Measurements from ENCODE around the gene DUS3L.
A peak's percentile ranks its signal among the peaks of the same experiment; 100 is the strongest.

The DUS3L gene

GRCh38 chr19:5822181-5822844 lies 31.4 kb upstream of the DUS3L start:
- no peak for DNase-seq

- DNase-seq = no peak
These were observed 30.7 kb upstream of the DUS3L start for GRCh38 chr19:5821521-5822180.

GRCh38 chr19:5820785-5821184 lies 29.8 kb upstream of the DUS3L start:
- DNase-seq = no peak

- no peak for DNase-seq
These were observed 27.6 kb upstream of the DUS3L start for GRCh38 chr19:5818594-5818993.

- no peak for DNase-seq
These were observed 26.3 kb upstream of the DUS3L start for GRCh38 chr19:5817218-5817617.

- no peak for DNase-seq
These were observed 23.9 kb upstream of the DUS3L start for GRCh38 chr19:5814852-5815246.

GRCh38 chr19:5814123-5814851 lies 23.3 kb upstream of the DUS3L start:
- no peak for DNase-seq

GRCh38 chr19:5811117-5811516 lies 20.2 kb upstream of the DUS3L start:
- DNase-seq = no peak

GRCh38 chr19:5809469-5809868 lies 18.5 kb upstream of the DUS3L start:
- no peak for DNase-seq

GRCh38 chr19:5809053-5809452 lies 18.1 kb upstream of the DUS3L start:
- DNase-seq = no peak

GRCh38 chr19:5808120-5808816 lies 17.3 kb upstream of the DUS3L start:
- no peak for DNase-seq

- no peak for DNase-seq
These were observed 15.9 kb upstream of the DUS3L start for GRCh38 chr19:5806905-5807304.

GRCh38 chr19:5806133-5806489 lies 15.1 kb upstream of the DUS3L start:
- no peak for DNase-seq

- DNase-seq = peak; percentile 19
These were observed 14.6 kb upstream of the DUS3L start for GRCh38 chr19:5805462-5806132.

GRCh38 chr19:5804516-5805461 lies 13.8 kb upstream of the DUS3L start, which contains the start of gene NRTN:
NRTN (plus strand) TSS chr19:5805067; CDS start chr19:5824166, 19,099 bp downstream.
- DNase-seq = no peak

- peak; percentile 85 for DNase-seq
These were observed 13.0 kb upstream of the DUS3L start for GRCh38 chr19:5803752-5804515.

GRCh38 chr19:5803441-5803751 lies 12.4 kb upstream of the DUS3L start:
- DNase-seq = no peak

- DNase-seq = no peak
These were observed 11.0 kb upstream of the DUS3L start for GRCh38 chr19:5801796-5802619.

- no peak for DNase-seq
These were observed 9.7 kb upstream of the DUS3L start for GRCh38 chr19:5800361-5801270.
